PC-3 (cell line): ENCODE data around the gene ZNF438. TPM values are rescaled to one million over a fixed set of nuclear protein-coding genes. Genes with fewer than 3 reads are reported as not detected.
A peak's percentile ranks its signal among the peaks of the same experiment; 100 is the strongest.

Experiments used
- ATAC-seq: fragments of 200-7000 bp; cut with Tn5 transposase; 2 replicates; pipeline ENCODE4 v1.9.1; 2020; ENCODE audit warnings: mild to moderate bottlenecking, moderate library complexity
- BruUV-seq: library from RNA; stranded (reverse); fragments of 400-500 nt; replicated peaks from 2 replicates; lab custom pipeline; 2021; lab: Mats Ljungman, UMichigan
- CTCF ChIA-PET: fragments of 300-600 bp; sonication (Branson Sonifier 250); formaldehyde crosslinking; loops from one replicate; lab custom pipeline; 2022; ENCODE audit warnings: antibody characterized with exemption; lab: Charles Lee
- POLR2A ChIA-PET: fragments of 300-600 bp; sonication (Branson Sonifier 250); formaldehyde crosslinking; loops from one replicate; lab custom pipeline; 2022; ENCODE audit warnings: antibody characterized with exemption; ENCODE audit not compliant: unreplicated experiment; lab: Charles Lee
- DNase-seq: peaks from one replicate; pipeline ENCODE4 v3.0.0-alpha.2; 2015
- H2AFZ ChIP-seq: fragments of 300-600 bp; sonication (generic); 2 replicates; pipeline ENCODE4 v1.6.0; 2016; ENCODE audit warnings: antibody characterized with exemption, low read length
- H3F3A ChIP-seq: fragments of 300-600 bp; sonication (generic); one replicate; pipeline ENCODE4 v1.6.0; 2017; ENCODE audit warnings: antibody characterized with exemption, low read length, control low read depth, mild to moderate bottlenecking; ENCODE audit not compliant: unreplicated experiment
- H3K27ac ChIP-seq: fragments of 300-600 bp; sonication (generic); 2 replicates; pipeline ENCODE4 v1.5.1; 2016; ENCODE audit warnings: mild to moderate bottlenecking, low read length
- H3K27me3 ChIP-seq: fragments of 300-600 bp; sonication (generic); 2 replicates; pipeline ENCODE4 v1.6.1; 2016; ENCODE audit warnings: low read length, mixed read lengths
- H3K36me3 ChIP-seq: fragments of 300-600 bp; sonication (generic); 2 replicates; pipeline ENCODE4 v1.6.1; 2016; ENCODE audit warnings: low read depth, mixed run types, low read length, mixed read lengths
- H3K4me1 ChIP-seq: fragments of 300-600 bp; sonication (generic); 2 replicates; pipeline ENCODE4 v1.5.1; 2016; ENCODE audit warnings: low read length; ENCODE audit not compliant: insufficient read depth
- H3K4me2 ChIP-seq: fragments of 300-600 bp; sonication (generic); 2 replicates; pipeline ENCODE4 v1.6.0; 2016; ENCODE audit warnings: low read length
- H3K4me3 ChIP-seq: fragments of 300-600 bp; sonication (generic); 2 replicates; pipeline ENCODE4 v1.5.1; 2016; ENCODE audit warnings: mild to moderate bottlenecking, low read length, mixed read lengths
- H3K79me2 ChIP-seq: fragments of 300-600 bp; sonication (generic); 2 replicates; pipeline ENCODE4 v1.6.1; 2017; ENCODE audit warnings: low read length, mixed read lengths
- H3K9ac ChIP-seq: fragments of 300-600 bp; sonication (generic); 2 replicates; pipeline ENCODE4 v1.6.0; 2016; ENCODE audit warnings: mild to moderate bottlenecking, low read length
- H3K9me2 ChIP-seq: fragments of 300-600 bp; sonication (generic); replicated peaks from 2 replicates; pipeline ENCODE4 v1.6.1; 2016; ENCODE audit warnings: mixed run types, low read length, mixed read lengths
- H3K9me3 ChIP-seq: fragments of 300-600 bp; sonication (generic); 2 replicates; pipeline ENCODE4 v1.6.1; 2016; ENCODE audit warnings: low read length, mixed read lengths
- H4K20me1 ChIP-seq: fragments of 300-600 bp; sonication (generic); 2 replicates; pipeline ENCODE4 v1.6.1; 2016; ENCODE audit warnings: low read length, mixed read lengths
- CTCF ChIP-seq: fragments of 300-600 bp; sonication (generic); conservative IDR thresholded peaks from 2 replicates; pipeline ENCODE4 v1.5.1; 2017; ENCODE audit warnings: antibody characterized with exemption, low read depth, mild to moderate bottlenecking, low read length
- EZH2 ChIP-seq: fragments of 300-600 bp; sonication (generic); IDR thresholded peaks from one replicate; pipeline ENCODE4 v1.6.1; 2017; ENCODE audit warnings: antibody characterized with exemption, mild to moderate bottlenecking, low read length; ENCODE audit not compliant: unreplicated experiment
- EZH2phosphoT487 ChIP-seq: fragments of 300-600 bp; sonication (generic); IDR thresholded peaks from 2 replicates; pipeline ENCODE4 v1.6.1; 2018; ENCODE audit warnings: mild to moderate bottlenecking, antibody characterized with exemption, low read length, borderline replicate concordance
- intact Hi-C: fragments of 100-400 bp; cut with micrococcal nuclease; formaldehyde crosslinking; loops from 2 replicates; pipeline ENCODE4 v1.9.0; 2023
- total RNA-seq: library from RNA; depleted of rRNA; stranded (reverse); fragments of >200 nt; gene quantifications from 2 replicates; pipeline ENCODE4 v1.2.3, GENCODE V29; 2014

ZNF438 gene
- total RNA-seq, 1 experiment from 2014 or later, result 0.98 TPM

GRCh38 chr10:31032258-31033132 is 830 bp upstream of the ZNF438 start:
- Histone ChIP-seq H3K36me3 (no peaks in the 10 kb centered on the region), H3K4me2 (peak overlapping the region; percentile 96), H3K79me2 (0 out of 2 replicates have a peak, but pooled peaks cover 3% of the 10 kb centered on the region), H3K27me3 (no peaks in the 10 kb centered on the region), H3K4me1 (peaks cover 28% of the 10 kb centered on the region), H3K27ac (peak overlapping the region; percentile 95), H3F3A (no peaks in the 10 kb centered on the region), H3K9ac (peak overlapping the region; percentile 95), H3K9me2 (no peaks in the 10 kb centered on the region), H2AFZ (peak overlapping the region; percentile 97), H4K20me1 (no peaks in the 10 kb centered on the region), H3K9me3 (no peaks in the 10 kb centered on the region), H3K4me3 (peak overlapping the region; percentile 72)
- TF ChIP-seq EZH2phosphoT487, result no peak
- TF ChIP-seq EZH2, result no peak
- TF ChIP-seq CTCF, result no peak
- ChIA-PET POLR2A (interaction anchor here (0.6 to 1.1 kb wide), 10 partner anchors 10 to 458 kb away, joined by 3 to 21 read pairs (median 5); no protein-coding TSS in a partner anchor), CTCF (interaction anchor here (0.6 to 1.0 kb wide), 4 partner anchors 101 to 344 kb away, joined by 3 to 9 read pairs (median 6); no protein-coding TSS in a partner anchor)
- TSS peak; percentile 55 for BruUV-seq
- intact Hi-C loops, result loop anchor here (1.0 to 10.0 kb wide), 5 partner anchors 102 to 362 kb away; partner anchors contain the start of gene ZEB1
- peak; percentile 90 for DNase-seq
- peak; percentile 88 for ATAC-seq

- Histone ChIP-seq H3K9me3 (no peaks in the 10 kb centered on the region), H3K4me3 (peak overlapping the region; percentile 72), H3K4me1 (peaks cover 28% of the 10 kb centered on the region), H3K9ac (peak overlapping the region; percentile 95), H3K9me2 (no peaks in the 10 kb centered on the region), H3K36me3 (no peaks in the 10 kb centered on the region), H3K4me2 (peak overlapping the region; percentile 96), H2AFZ (peak overlapping the region; percentile 97), H3K79me2 (0 out of 2 replicates have a peak, but pooled peaks cover 3% of the 10 kb centered on the region), H3F3A (no peaks in the 10 kb centered on the region), H3K27ac (peak overlapping the region; percentile 95), H4K20me1 (no peaks in the 10 kb centered on the region), H3K27me3 (no peaks in the 10 kb centered on the region)
- POLR2A ChIA-PET, result interaction anchor here (0.5 to 0.6 kb wide), 7 partner anchors 9 to 866 kb away, joined by 3 to 14 read pairs (median 4); no protein-coding TSS in a partner anchor
- CTCF ChIA-PET, result interaction anchor here (0.5 to 1.0 kb wide), 3 partner anchors 136 to 323 kb away, joined by 3 to 5 read pairs (median 3); no protein-coding TSS in a partner anchor
- BruUV-seq, result TSS peak; percentile 75
- ATAC-seq (no peak), DNase-seq (no peak)
- TF ChIP-seq EZH2 (no peak), CTCF (no peak), EZH2phosphoT487 (no peak)
- intact Hi-C loops, result loop anchor here (5.0 to 10.0 kb wide), 3 partner anchors 249 to 364 kb away; no protein-coding TSS in a partner anchor
Measured at GRCh38 chr10:31031205-31031557, 484 bp downstream of the ZNF438 start.
